Measurements from ENCODE around the gene MRPS18A.

- no peak for TF ChIP-seq EZH2 (IDR thresholded peaks at IDR 0.05; ENCODE audit: insufficient read depth, poor library complexity, severe bottlenecking)
- TF ChIP-seq EZH2phosphoT487 (IDR thresholded peaks at IDR 0.05; ENCODE audit: insufficient read depth, low read depth): no peak
These were observed 62.8 kb downstream of the MRPS18A start for GRCh38 chr6:43624786-43625288.

Data from GM23248 (cell line).